K562 (cell line): Measurements from ENCODE around the gene MIEN1. TPM values are rescaled to one million over a fixed set of nuclear protein-coding genes. Genes with fewer than 3 reads are reported as not detected.

Experiments used
- ATAC-seq: fragments of 200-7000 bp; cut with Tn5 transposase; 3 replicates; pipeline ENCODE4 v1.9.1; 2020; ENCODE audit warnings: moderate library complexity
- BruUV-seq: library from RNA; stranded (reverse); fragments of 400-500 nt; replicated peaks from 2 replicates; lab custom pipeline; 2021; lab: Mats Ljungman, UMichigan
- CTCF ChIA-PET: fragments of 300-600 bp; formaldehyde crosslinking; extraction: SDS; loops from one replicate; lab custom pipeline; 2021; ENCODE audit warnings: low intra/inter-chr PET ratio; lab: Yijun Ruan, JAX
- POLR2A ChIA-PET: fragments of 300-600, 350-650 bp; sonication (Branson Sonifier 250); formaldehyde crosslinking; extraction: SDS; loops from one replicate; lab custom pipeline; 2021; ENCODE audit warnings: antibody characterized with exemption, inconsistent platforms; lab: Yijun Ruan, JAX
- DNase-seq, 4 experiments: peaks; one replicate each; pipeline versions ENCODE4 v3.0.0 to v3.0.0-alpha.2; 2011 to 2018; ENCODE audit warnings: low spot score in 3 of 4, mixed read lengths in 3 of 4; ENCODE audit errors: extremely low read depth in 1 of 4
- FAIRE-seq: peaks from 2 replicates; lab custom pipeline; 2011; peaks lifted over from hg19 to GRCh38; lab: Jason Lieb, UNC
- H2AFZ ChIP-seq: 2 replicates; pipeline ENCODE4 v1.6.0; 2011; ENCODE audit warnings: low read depth, low read length, control low read depth, inconsistent platforms
- H3K27ac ChIP-seq: fragments of 200-600 bp; 3 replicates; pipeline ENCODE4 v1.8.0; 2011; ENCODE audit warnings: low read depth, mild to moderate bottlenecking, control low read depth, inconsistent platforms, low read length, moderate library complexity, mixed read lengths; ENCODE audit errors: extremely low read depth
- H3K27me3 ChIP-seq, 2 experiments: fragments of 300-600 bp in 1 of 2; 2 replicates in 1 of 2; 3 replicates in 1 of 2; pipeline versions ENCODE4 v1.6.0 to v1.8.0; 2011; ENCODE audit warnings: inconsistent platforms in 2 of 2, low read length in 2 of 2, mild to moderate bottlenecking in 1 of 2, mixed read lengths in 1 of 2, moderate library complexity in 1 of 2; ENCODE audit not compliant: control insufficient read depth in 2 of 2, insufficient read depth in 2 of 2
- H3K36me3 ChIP-seq: fragments of 300-600 bp; 3 replicates; pipeline ENCODE4 v1.8.0; 2011; ENCODE audit warnings: mild to moderate bottlenecking, low read length, inconsistent platforms; ENCODE audit not compliant: control insufficient read depth, insufficient read depth
- H3K4me1 ChIP-seq, 2 experiments: fragments of 200-600 bp in 1 of 2; replicated peaks in 1 of 2; 2 replicates in 1 of 2; 3 replicates in 1 of 2; pipeline versions ENCODE4 v1.5.1 to v1.8.0; 2011; ENCODE audit warnings: inconsistent platforms in 2 of 2, low read length in 2 of 2, mild to moderate bottlenecking in 1 of 2, mixed read lengths in 1 of 2, moderate library complexity in 1 of 2; ENCODE audit not compliant: control insufficient read depth in 2 of 2, insufficient read depth in 2 of 2
- H3K4me2 ChIP-seq: 2 replicates; pipeline ENCODE4 v1.6.1; 2011; ENCODE audit warnings: low read length, control low read depth, inconsistent platforms, mixed read lengths; ENCODE audit not compliant: insufficient read depth
- H3K4me3 ChIP-seq: fragments of 200-600 bp; sonication (generic), shearing (Covaris generic); 2 replicates; pipeline ENCODE4 v1.5.1; 2016; ENCODE audit warnings: control low read depth, inconsistent platforms
- H3K79me2 ChIP-seq: fragments of 200-600 bp; 3 replicates; pipeline ENCODE4 v1.8.0; 2011; ENCODE audit warnings: low read length, inconsistent platforms; ENCODE audit not compliant: control insufficient read depth, insufficient read depth
- H3K9ac ChIP-seq, 2 experiments: 2 replicates each; pipeline versions ENCODE4 v1.6.0 to v1.6.1; 2011; ENCODE audit warnings: low read depth in 2 of 2, low read length in 2 of 2, control low read depth in 1 of 2, inconsistent platforms in 1 of 2, mild to moderate bottlenecking in 1 of 2, mixed read lengths in 1 of 2; ENCODE audit not compliant: insufficient read depth in 1 of 2
- H3K9me1 ChIP-seq: one replicate; pipeline ENCODE4 v1.6.0; 2011; ENCODE audit warnings: inconsistent platforms, mild to moderate bottlenecking, low read length, moderate library complexity; ENCODE audit not compliant: control insufficient read depth, insufficient read depth
- H3K9me3 ChIP-seq: replicated peaks from 2 replicates; pipeline ENCODE4 v1.5.1; 2011; ENCODE audit warnings: low read depth, low read length, inconsistent platforms; ENCODE audit not compliant: control insufficient read depth, insufficient read depth
- H4K20me1 ChIP-seq: replicated peaks from 2 replicates; pipeline ENCODE4 v1.6.1; 2011; ENCODE audit warnings: low read length, inconsistent platforms, mixed read lengths; ENCODE audit not compliant: control insufficient read depth, insufficient read depth
- C11orf30 ChIP-seq: fragments of 450-650 bp; IDR thresholded peaks from 2 replicates; pipeline ENCODE4 v1.6.1; 2016; ENCODE audit warnings: low read depth, mild to moderate bottlenecking
- HNRNPUL1 ChIP-seq: fragments of 200-400 bp; formaldehyde crosslinking; IDR thresholded peaks from 2 replicates; pipeline ENCODE4 v1.6.1; 2017; ENCODE audit warnings: low read length
- IRF1 ChIP-seq: sonication (generic); formaldehyde crosslinking; IDR thresholded peaks from 2 replicates; pipeline ENCODE4 v1.8.0; 2022; ENCODE audit warnings: missing genetic modification reagents, mild to moderate bottlenecking, borderline replicate concordance
- PHB ChIP-seq: fragments of 250-450 bp; sonication (Bioruptor Pico); IDR thresholded peaks from 2 replicates; pipeline ENCODE4 v1.5.0; 2021
- POLR2AphosphoS5 ChIP-seq: IDR thresholded peaks from 2 replicates; pipeline ENCODE4 v1.6.1; 2011; ENCODE audit warnings: mild to moderate bottlenecking, low read depth, low read length, moderate library complexity; ENCODE audit not compliant: control insufficient read depth, insufficient read depth
- SOX6 ChIP-seq: fragments of 450-650 bp; IDR thresholded peaks from 2 replicates; pipeline ENCODE4 v1.6.1; 2014; ENCODE audit warnings: mild to moderate bottlenecking
- ZKSCAN8 ChIP-seq: fragments of 200-800 bp; sonication (Bioruptor generic); IDR thresholded peaks from 2 replicates; pipeline ENCODE4 v1.6.1; 2016; ENCODE audit warnings: missing genetic modification characterization, missing compliant biosample characterization
- WGBS: fragments of 100-300 bp; shearing (Covaris generic); methylation state at CpG from one replicate; pipeline ENCODE4 v1.1.6; 2016; ENCODE audit warnings: low coverage, mixed read lengths; ENCODE audit not compliant: insufficient coverage; ENCODE audit errors: missing lambda C conversion rate; 5-methylcytosine and 5-hydroxymethylcytosine counted together
- in situ Hi-C: fragments of 300-500 bp; cut with MboI; formaldehyde crosslinking; loops from 4 replicates; pipeline ENCODE4 v1.15.0; 2018; ENCODE audit warnings: inconsistent platforms, mixed read lengths
- intact Hi-C: fragments of 100-400 bp; cut with micrococcal nuclease; formaldehyde crosslinking; loops from 2 replicates; pipeline ENCODE4 v1.14.2; 2022
- polyA plus RNA-seq, 8 experiments: library from polyadenylated mRNA; depleted of rRNA in 4 of 8; stranded (reverse) in 5 of 8; unstranded in 3 of 8; fragments of >200 nt; fragmentation: Nextera tagmentation in 2 of 8; fragmentation: Illumina TruSeq in 1 of 8; extraction: Ambion mirVana in 2 of 8; extraction: Trizol in 1 of 8; gene quantifications; 2 replicates each; pipeline versions ENCODE4 v1.2.1 to v1.2.3, GENCODE V29; 2011 to 2014; ENCODE audit warnings: inconsistent platforms in 1 of 8, missing spikeins in 1 of 8
- total RNA-seq, 7 experiments: library from RNA; depleted of rRNA in 6 of 7; stranded (reverse); fragments of >200 nt in 6 of 7; fragmentation: Illumina TruSeq in 2 of 7; extraction: Trizol in 2 of 7; gene quantifications; 2 replicates each; pipeline versions ENCODE4 v1.2.1 to v1.2.3, GENCODE V29; 2011 to 2021; ENCODE audit warnings: low replicate concordance in 1 of 7

MIEN1 gene
- total and polyA plus RNA-seq, 9 of the 15 experiments (the other 6 are each of a cell fraction or from before 2014, with no cell fraction given), result 61.3 to 142 (median 78.9) TPM

- DNase-seq (peak in 1 of 4 experiments; percentile 23), FAIRE-seq (peak; percentile 15), ATAC-seq (peak; percentile 24; the same call in 2 of the 3 replicates)
- Histone ChIP-seq H3K27me3 (no peaks in the 10 kb centered on the region), H3K9me3 (no peaks in the 10 kb centered on the region), H3K4me2 (peak overlapping the region; percentile 28), H3K36me3 (no peaks in the 10 kb centered on the region), H2AFZ (peak overlapping the region; percentile 67; the same call in 1 of the 2 replicates), H3K9ac (peak overlapping the region in 1 of 2 experiments; percentile 81; a peak in 2 of 4 replicates), H3K27ac (peak overlapping the region; percentile 35; the same call in 1 of the 3 replicates), H3K9me1 (no peaks in the 10 kb centered on the region), H3K79me2 (no peaks in the 10 kb centered on the region), H4K20me1 (no peaks in the 10 kb centered on the region), H3K4me3 (no peak overlapping the region), H3K4me1 (peaks cover 20 to 53% of the 10 kb centered on the region in 2 experiments)
- ChIA-PET POLR2A (interaction anchor here (0.6 to 1.2 kb wide), 5 partner anchors 10 to 71 kb away, joined by 3 to 5 read pairs (median 3); partner anchors contain the start of gene MIEN1), CTCF (no interaction called here)
- intact Hi-C loops (no loop called here), in situ Hi-C loops (no loop called here)
- 44% methylated on average over 7 of the region's 9 CpGs for WGBS
- no peak for TF ChIP-seq IRF1 (CRISPR knock-in tag)
- TF ChIP-seq C11orf30, result no peak
- TF ChIP-seq POLR2AphosphoS5, result no peak
- TF ChIP-seq PHB (CRISPR knock-in tag), result no peak
- TF ChIP-seq ZKSCAN8 (CRISPR knock-in tag), result no peak
- no peak for TF ChIP-seq HNRNPUL1
- no peak for TF ChIP-seq SOX6
- BruUV-seq, result no TSS peak
Measured at GRCh38 chr17:39739885-39740356, 9.6 kb upstream of the MIEN1 start.
